GM12801 (cell line): ENCODE measurements around the gene MRPL36.

Experiments used
- TF ChIP-seq, protein P1 (sequence below): IDR thresholded peaks from one replicate; pipeline ENCODE4 v1.5.1; 2011; ENCODE audit warnings: control low read depth; ENCODE audit not compliant: insufficient read length; ENCODE audit errors: extremely low read depth

Gene MRPL36

DNA sequence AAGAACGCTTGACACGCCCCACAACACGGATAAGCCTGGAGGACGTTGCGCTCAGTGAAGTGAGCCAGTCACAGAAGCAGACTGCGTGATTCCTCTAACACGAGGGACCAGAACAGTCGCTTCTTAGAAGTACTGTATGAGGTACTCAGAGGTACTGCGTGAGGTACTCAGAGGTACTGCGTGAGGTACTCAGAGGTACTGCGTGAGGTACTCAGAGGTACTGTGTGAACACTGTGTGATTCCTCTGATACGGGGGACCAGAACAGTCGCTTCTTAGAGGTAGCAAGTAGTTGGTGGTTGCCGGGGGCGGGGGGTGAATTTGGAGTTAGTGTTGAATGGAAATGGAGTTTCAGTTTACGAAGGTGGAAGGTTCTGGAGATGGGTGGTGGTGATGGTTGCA lies 7.3 kb upstream of the MRPL36 start:
- TF ChIP-seq, protein P1, sequence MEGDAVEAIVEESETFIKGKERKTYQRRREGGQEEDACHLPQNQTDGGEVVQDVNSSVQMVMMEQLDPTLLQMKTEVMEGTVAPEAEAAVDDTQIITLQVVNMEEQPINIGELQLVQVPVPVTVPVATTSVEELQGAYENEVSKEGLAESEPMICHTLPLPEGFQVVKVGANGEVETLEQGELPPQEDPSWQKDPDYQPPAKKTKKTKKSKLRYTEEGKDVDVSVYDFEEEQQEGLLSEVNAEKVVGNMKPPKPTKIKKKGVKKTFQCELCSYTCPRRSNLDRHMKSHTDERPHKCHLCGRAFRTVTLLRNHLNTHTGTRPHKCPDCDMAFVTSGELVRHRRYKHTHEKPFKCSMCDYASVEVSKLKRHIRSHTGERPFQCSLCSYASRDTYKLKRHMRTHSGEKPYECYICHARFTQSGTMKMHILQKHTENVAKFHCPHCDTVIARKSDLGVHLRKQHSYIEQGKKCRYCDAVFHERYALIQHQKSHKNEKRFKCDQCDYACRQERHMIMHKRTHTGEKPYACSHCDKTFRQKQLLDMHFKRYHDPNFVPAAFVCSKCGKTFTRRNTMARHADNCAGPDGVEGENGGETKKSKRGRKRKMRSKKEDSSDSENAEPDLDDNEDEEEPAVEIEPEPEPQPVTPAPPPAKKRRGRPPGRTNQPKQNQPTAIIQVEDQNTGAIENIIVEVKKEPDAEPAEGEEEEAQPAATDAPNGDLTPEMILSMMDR, result no peak

DNA sequence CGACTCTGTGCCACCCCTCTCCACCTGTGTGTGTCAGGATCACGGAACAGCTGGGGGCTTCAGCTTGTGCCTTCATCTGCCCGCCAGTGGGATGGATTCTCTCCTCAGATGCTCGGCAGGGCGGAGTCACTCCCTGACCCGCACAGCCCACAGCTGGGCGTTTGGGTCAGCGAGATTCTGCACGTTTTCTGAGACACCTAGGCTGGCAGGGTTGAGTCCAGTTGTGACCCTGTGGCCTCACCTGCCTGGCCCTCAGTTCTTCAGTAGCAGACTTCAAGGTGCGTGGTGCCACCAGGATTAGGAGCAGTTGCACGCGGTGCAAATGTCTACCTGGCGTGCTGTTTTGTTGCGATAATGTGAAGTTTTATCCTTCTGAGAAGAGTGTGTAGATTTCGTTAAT lies 6.6 kb upstream of the MRPL36 start:
- TF ChIP-seq, protein P1, result no peak

DNA sequence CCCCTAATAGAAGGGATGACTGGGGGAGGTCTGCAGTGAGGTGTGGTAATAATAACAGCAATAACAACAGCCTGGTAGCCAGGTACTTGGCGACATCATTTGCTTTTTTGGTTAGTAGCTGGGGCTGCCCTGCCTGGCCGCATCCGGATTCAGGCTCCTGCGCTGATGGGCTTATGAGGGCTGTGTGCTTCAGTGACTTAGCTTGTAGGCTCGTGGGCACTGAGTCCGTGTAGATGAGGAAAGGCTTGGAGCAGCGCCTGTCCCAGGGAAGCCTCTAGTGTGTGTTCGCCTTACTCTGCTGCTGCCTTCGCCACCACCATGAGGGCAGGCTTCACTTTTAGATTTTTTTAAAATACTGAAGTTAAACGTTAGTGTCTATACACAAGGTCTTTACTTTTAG lies 6.1 kb upstream of the MRPL36 start:
- TF ChIP-seq, protein P1, result no peak

DNA sequence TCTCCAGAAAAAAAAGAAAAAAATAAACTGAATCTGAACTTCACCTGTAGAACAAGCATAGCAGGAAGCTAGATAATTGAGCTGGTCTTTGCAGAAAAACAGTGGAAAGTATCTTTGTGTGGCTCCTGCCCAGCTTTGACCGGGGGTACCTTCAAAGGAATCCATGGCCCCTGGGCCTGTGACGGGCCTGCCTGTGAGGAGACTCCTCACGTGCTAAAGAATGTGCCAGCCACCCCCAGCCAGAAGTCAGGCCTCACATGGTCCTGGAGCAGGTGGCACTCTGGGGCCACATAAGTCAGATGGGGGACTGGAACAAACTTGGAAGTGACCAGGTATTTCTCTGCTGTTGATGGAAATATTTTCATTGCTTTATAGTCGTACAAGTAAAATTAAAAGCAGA lies 5.7 kb upstream of the MRPL36 start:
- TF ChIP-seq, protein P1, result no peak

DNA sequence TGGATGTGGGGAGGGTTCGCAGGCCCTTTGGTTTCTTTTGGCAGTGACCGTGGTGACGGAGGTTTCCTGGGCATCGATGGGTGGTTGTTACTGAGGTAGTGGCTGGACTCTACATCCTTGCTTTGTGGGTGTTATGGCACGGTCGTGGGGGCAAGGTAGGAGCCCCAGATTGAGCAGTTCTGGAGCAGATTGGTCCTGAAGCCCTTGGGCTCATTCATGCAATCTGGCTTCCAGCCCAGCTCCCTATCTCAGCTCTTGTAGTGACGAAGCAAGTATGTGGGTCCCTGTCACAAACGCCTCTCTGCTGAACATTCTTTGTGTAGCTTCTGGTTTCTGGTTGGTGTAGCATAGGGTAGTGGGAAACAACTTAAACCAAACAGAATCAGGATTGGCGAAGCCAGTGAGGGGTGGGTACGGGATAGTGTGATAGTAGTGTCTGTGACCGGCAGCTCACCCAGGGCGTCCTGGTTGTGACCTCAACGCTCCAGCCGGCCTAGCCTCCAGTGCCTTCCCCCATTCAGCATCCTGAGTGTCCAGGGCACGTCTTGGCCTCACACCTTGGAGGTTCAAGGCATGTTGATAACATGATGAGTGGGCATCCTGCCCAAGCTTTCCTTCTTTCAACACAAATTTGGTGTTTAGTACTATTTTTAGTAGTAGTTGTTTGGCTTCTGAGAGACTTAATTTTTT lies 4.5 kb upstream of the MRPL36 start:
- TF ChIP-seq, protein P1, result no peak

DNA sequence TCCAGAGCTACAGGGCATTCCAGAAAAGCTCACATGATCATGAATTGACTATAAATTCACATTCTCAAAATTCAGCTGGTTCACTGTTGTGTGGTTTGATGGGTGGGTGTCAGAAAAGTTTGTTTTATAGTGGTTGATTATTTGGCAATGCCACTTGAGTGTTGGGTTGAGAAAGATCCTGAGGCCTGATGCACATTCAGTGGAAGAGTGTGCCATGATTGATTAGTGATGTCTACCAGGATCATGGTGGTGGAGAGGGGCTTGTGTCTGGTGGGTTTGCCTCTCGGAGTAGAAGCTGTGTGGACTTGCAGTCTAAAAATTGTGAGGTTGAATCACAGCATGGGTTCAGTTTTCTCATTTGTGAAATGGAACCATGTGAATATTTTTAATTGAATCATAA lies 3.6 kb upstream of the MRPL36 start:
- TF ChIP-seq, protein P1, result no peak

DNA sequence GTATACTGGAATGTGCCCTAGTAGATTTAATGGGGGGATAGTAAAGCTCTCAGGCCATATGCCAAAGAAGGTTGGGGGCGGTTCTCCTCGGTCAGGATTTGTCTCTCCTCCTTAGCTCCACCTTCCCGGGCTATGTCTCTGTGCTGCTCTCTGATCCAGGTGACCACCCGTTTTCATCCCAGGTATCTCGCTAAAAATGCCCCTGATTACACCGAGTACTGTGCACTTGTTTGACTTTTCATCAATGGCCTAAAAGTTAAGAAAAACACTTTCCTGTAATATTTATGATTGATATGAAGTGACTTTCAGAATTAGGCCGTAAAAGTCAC lies 2.3 kb upstream of the MRPL36 start:
- TF ChIP-seq, protein P1, result no peak
